ENCODE data around the gene SMIM5.

The SMIM5 gene

DNA sequence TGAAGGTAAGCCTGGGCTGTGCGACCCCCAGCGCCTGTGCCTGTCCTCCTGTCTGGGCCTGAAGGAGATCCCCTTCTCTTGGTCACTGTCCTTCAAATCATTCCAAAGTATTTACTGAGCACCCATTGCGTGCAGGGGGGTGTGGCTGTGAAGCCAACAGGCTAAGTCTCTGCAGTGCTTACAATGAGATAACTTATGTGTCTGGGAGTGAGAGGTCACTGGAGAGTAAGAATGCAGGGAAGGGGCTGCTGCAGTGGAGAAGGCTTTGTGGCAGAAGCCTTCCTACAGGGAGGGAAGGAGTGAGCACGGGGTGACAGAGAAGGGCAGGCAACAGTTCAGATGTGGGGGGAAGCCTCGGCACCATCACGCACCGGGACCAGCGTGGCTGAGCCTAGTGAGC lies 11.2 kb upstream of the SMIM5 start:
- no peak for DNase-seq (ENCODE audit: low read depth, low spot score)
- H3K4me3 ChIP-seq (ENCODE audit: low read length): no peak overlapping the region

- H3K4me3 ChIP-seq (ENCODE audit: low read length): no peak overlapping the region
- no peak for DNase-seq (ENCODE audit: low read depth, low spot score)
Observed at GRCh38 chr17:75622771-75623273, 10.4 kb upstream of the SMIM5 start.

GRCh38 chr17:75623386-75623785 lies 9.8 kb upstream of the SMIM5 start:
- DNase-seq (ENCODE audit: low read depth, low spot score): no peak
- H3K4me3 ChIP-seq (ENCODE audit: low read length): no peak overlapping the region

GRCh38 chr17:75624021-75624420 lies 9.2 kb upstream of the SMIM5 start:
- DNase-seq (ENCODE audit: low read depth, low spot score): no peak

DNA sequence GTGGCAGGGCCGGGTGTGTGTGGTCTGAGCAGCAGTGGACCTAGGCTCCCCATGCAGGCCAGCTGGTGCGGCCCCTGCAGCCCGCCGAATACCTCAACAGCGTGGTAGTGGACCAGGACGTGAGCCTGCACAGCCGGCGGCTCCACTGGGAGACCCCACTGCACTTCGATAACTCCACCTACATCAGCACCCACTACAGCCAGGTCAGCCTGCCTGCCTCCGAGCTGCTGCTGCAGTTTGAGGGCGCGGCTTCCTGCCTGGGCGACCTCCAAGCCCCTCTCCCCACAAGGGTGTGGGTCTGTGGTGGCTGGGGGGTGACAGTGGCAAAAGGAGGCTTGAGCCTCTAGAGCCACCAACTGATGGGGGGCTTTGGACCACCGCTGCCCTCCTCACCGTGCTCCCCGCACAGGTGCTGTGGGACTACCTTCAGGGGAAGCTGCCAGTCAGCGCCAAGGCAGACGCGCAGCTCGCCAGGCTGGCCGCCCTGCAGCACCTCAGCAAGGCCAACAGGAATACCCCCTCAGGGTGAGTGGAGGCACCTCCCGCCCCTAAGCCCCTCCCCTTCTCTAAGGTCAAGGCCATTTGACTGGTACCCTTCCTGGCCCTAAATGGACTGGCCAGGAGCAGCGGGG lies 8.4 kb upstream of the SMIM5 start:
- no peak for DNase-seq (ENCODE audit: low read depth, low spot score)
- no peak overlapping the region for H3K4me3 ChIP-seq (ENCODE audit: low read length)

More at GRCh38 chr17:75624021-75624420, 9.2 kb upstream of the SMIM5 start:
- H3K4me3 ChIP-seq (ENCODE audit: low read length): no peak overlapping the region

DNA sequence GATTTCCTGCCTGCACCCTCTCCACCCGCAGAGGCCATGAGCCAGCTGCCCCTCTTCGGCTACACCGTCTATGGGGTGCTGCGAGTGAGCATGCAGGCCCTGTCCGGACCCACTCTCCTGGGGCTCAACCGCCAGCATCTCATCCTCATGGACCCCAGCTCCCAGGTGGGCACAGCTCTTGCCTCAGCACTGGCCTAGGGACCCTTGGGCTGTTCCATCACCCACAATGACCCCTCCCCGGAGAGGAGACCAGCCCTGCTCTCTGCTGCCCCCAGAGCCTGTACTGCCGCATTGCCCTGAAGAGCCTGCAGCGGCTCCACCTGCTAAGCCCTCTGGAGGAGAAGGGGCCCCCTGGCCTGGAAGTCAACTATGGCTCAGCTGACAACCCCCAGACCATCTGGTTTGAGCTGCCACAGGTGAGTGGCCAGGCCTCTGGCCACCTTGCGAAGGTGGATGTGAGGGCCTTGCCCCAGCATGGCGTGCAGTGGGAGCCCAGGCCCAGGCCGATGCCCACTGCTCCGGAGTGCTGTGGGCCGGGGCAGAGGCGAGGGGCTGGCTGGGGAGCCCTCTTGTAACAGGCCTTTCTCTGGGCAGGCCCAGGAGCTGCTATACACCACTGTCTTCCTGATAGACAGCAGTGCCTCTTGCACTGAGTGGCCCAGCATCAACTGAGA lies 7.3 kb upstream of the SMIM5 start:
- no peak for DNase-seq (ENCODE audit: low read depth, low spot score)
- H3K4me3 ChIP-seq (ENCODE audit: low read length): no peak overlapping the region

DNA sequence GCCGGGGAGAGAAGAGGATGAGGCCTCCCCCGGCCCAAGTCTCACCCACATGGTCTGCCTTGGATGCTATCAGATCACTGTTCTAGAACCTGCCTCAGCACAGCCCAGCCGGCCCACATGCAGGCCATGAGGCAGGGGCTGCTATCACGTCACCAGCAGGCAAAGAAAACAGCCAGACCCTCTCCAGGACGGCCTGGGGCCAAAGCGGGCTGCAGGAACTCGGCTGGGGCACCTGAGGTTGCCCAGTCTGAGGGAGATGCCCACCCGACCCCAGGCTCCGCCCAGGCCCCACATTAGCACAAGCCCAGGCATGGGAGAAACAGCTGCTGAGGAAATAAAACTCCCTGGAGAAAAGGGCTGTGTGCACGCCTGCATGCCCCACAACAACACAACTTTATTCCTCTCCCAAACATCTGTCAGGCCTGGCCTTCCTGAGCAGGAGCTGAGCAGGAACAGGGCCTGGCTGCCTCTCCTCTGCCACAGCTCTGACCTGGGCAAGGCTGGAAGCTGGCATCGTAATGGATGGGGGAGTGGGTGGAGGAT lies 6.7 kb upstream of the SMIM5 start:
- no peak for DNase-seq (ENCODE audit: low read depth, low spot score)

DNA sequence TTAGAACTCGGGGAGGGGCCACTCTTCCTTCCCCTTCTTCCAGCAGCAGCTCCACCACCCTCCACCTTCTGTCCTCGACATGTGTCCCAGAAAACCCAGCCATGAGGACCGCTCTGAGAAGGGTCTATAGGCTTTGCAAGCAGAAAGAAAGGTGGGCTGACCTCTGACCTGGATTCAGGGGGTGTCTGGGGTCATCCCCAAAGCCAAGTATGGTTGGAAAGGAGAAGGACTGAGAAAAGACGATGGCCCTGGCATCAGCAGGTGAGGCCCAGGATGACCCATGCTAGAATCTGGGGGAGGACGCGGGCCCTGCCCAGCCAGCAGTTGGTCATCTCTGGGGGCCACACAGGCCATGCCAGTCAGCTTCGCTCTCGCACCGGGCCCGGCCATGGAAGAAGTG lies 6.1 kb upstream of the SMIM5 start:
- no peak overlapping the region for H3K4me3 ChIP-seq (ENCODE audit: low read length)
- DNase-seq (ENCODE audit: low read depth, low spot score): no peak

More for the DNA sequence above, 6.7 kb upstream of the SMIM5 start:
- no peak overlapping the region for H3K4me3 ChIP-seq (ENCODE audit: low read length)

- H3K4me3 ChIP-seq (ENCODE audit: low read length): no peak overlapping the region
- DNase-seq (ENCODE audit: low read depth, low spot score): no peak
Observed at GRCh38 chr17:75628425-75628824, 4.8 kb upstream of the SMIM5 start.

GRCh38 chr17:75629157-75629556 lies 4.1 kb upstream of the SMIM5 start:
- H3K4me3 ChIP-seq (ENCODE audit: low read length): no peak overlapping the region
- no peak for DNase-seq (ENCODE audit: low read depth, low spot score)

DNA sequence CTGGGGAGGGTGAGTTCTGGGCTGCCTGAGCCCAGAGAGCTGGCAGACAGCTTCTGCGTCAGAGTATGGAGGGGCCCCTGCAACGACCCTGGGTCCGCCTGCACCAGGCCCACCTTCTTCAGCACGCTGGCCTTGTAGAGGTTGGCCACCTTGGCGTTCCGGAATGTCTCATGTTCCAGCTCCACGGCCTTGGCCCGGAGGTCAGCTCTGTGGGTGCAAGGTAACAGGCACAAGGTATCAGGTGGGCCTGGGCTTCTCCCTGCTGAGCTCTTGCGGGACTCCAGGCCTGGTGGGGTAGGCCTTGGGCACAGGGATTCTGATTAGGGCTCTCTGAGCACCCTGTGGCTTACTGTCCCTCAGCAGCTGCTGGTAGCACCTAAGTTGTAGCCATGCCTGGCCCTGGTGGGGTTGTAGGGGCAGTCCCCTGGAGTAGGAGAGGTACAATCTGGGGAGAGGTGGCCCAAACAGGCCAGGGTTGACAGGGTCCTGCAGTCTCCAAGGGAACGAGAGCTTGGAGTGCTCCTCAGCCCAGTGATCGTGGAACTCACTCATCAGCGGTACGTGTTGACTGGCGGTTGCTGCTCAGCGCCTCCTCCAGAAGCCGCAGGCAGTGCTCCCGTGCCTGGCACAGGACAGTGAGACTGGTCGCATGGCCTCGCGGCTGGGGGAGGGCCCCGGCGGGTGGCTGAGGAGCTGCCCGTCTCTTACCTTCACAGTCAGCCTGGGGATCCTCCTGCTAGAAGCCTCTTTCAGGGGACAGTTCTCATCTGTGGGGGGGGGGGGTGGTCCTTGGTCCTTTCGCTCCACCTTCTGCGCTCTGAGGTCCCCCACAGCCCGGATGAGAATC lies 2.9 kb upstream of the SMIM5 start:
- DNase-seq (ENCODE audit: low read depth, low spot score): no peak
- no peak overlapping the region for H3K4me3 ChIP-seq (ENCODE audit: low read length)

- H3K4me3 ChIP-seq (ENCODE audit: low read length): no peak overlapping the region
- DNase-seq (ENCODE audit: low read depth, low spot score): no peak
Observed at GRCh38 chr17:75631353-75631752, 1.9 kb upstream of the SMIM5 start.

DNA sequence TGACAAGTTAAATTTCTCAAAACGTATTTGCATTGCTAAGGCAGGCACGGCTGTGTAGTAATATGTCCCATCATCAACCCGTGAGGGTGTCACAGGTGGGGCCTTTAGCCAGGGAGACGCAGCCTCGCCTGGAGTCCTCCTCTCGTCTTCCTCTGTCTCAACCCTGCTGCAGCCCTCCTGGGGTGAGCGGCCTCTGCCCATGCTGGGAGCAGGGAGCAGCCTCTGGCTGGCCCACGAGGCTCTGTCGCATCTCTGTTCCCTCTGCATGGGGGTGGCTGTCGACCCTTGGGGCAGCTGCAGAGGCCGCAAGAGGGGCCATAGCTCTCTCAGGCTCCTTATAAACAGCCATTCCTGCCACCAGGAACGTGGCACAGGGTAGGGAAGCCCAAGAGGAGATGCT lies 806 bp upstream of the SMIM5 start:
- no peak for DNase-seq (ENCODE audit: low read depth, low spot score)
- no peak overlapping the region for H3K4me3 ChIP-seq (ENCODE audit: low read length)

GRCh38 chr17:75633486-75634375 lies 497 bp downstream of the SMIM5 start:
- peak; percentile 30 for DNase-seq (ENCODE audit: low read depth, low spot score)
- H3K4me3 ChIP-seq (ENCODE audit: low read length): no peak overlapping the region

- no peak for DNase-seq (ENCODE audit: low read depth, low spot score)
- H3K4me3 ChIP-seq (ENCODE audit: low read length): no peak overlapping the region
Observed at GRCh38 chr17:75634376-75634740, 1.1 kb downstream of the SMIM5 start.

DNA sequence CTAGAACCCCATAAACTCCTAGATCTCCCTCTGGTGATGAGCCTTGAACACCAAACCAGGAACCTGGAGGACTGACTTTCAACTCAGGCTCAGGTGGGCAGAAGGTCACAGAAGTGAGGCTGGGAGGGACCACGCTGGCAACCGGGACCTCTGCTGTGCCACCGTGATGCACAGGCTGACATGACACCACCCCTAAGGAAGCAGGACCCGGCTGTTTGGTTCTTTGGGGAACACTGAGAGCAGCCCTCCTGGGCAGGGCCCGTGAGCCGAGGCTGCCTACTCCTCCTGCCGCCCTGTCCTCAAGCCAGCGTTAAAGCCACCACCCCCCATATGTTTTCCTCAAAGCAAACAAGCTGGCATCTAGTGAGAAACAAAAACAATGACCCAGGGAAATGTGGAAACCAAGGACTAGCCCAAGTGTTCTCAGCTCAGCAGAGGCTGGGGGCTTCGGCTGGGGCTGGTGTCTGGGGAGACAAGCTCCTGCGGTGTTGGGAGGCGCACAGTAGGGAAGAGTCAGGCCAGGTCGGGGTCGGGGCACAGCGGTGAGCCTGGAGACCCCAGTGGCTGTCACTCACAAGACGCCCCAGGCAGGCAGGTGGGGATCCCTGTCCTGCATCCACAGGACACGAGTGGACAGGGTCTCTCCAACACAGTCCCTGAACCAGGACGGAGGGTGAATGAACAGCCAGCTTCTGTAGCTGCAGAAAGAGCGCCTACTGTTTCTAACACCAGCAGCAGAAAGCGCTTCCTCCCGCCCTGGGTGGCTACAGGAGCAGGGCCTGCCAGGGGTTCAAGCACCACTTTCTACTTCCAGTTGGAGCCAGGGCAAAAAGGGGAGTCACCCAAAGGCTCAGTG lies 1.7 kb downstream of the SMIM5 start:
- no peak for DNase-seq (ENCODE audit: low read depth, low spot score)

GRCh38 chr17:75635610-75636202 lies 2.5 kb downstream of the SMIM5 start:
- DNase-seq (ENCODE audit: low read depth, low spot score): no peak
- H3K4me3 ChIP-seq (ENCODE audit: low read length): no peak overlapping the region

More for the DNA sequence above, 1.7 kb downstream of the SMIM5 start:
- no peak overlapping the region for H3K4me3 ChIP-seq (ENCODE audit: low read length)
